H9 (cell line): ENCODE measurements around the gene C19orf33. TPM values are rescaled to one million over a fixed set of nuclear protein-coding genes. Genes with fewer than 3 reads are reported as not detected.

ENCODE experiments used
- DNase-seq: peaks from one replicate; pipeline ENCODE4 v3.0.0-alpha.2; 2017
- H2AFZ ChIP-seq: one replicate; pipeline ENCODE4 v1.6.1; 2013; ENCODE audit warnings: mild to moderate bottlenecking, low read length, control low read depth, moderate library complexity
- H2AK5ac ChIP-seq: 2 replicates; pipeline ENCODE4 v1.6.1; 2013; ENCODE audit warnings: low read length, control low read depth, mixed read lengths; ENCODE audit not compliant: insufficient read length
- H2BK120ac ChIP-seq: one replicate; pipeline ENCODE4 v1.6.1; 2013; ENCODE audit warnings: low read depth, mild to moderate bottlenecking, low read length, control low read depth, inconsistent platforms; ENCODE audit not compliant: poor library complexity, severe bottlenecking
- H2BK12ac ChIP-seq: 2 replicates; pipeline ENCODE4 v1.6.1; 2013; ENCODE audit warnings: low read length, control low read depth, mixed read lengths, low read depth; ENCODE audit not compliant: insufficient read length
- H2BK15ac ChIP-seq: 2 replicates; pipeline ENCODE4 v1.6.1; 2013; ENCODE audit warnings: low read depth, low read length, control low read depth
- H2BK20ac ChIP-seq: one replicate; pipeline ENCODE4 v1.6.1; 2013; ENCODE audit warnings: low read depth, mild to moderate bottlenecking, low read length, control low read depth, inconsistent platforms; ENCODE audit not compliant: poor library complexity, severe bottlenecking
- H2BK5ac ChIP-seq: 2 replicates; pipeline ENCODE4 v1.6.1; 2013; ENCODE audit warnings: low read length, control low read depth, mixed read lengths; ENCODE audit not compliant: insufficient read length
- H3K14ac ChIP-seq: 2 replicates; pipeline ENCODE4 v1.6.1; 2013; ENCODE audit warnings: low read length, control low read depth; ENCODE audit not compliant: insufficient read depth
- H3K18ac ChIP-seq: 2 replicates; pipeline ENCODE4 v1.6.1; 2013; ENCODE audit warnings: low read depth, mild to moderate bottlenecking, mixed read lengths, low read length, control low read depth; ENCODE audit not compliant: insufficient read length
- H3K23ac ChIP-seq: 2 replicates; pipeline ENCODE4 v1.6.1; 2013; ENCODE audit warnings: low read length, control low read depth, mixed read lengths, low read depth; ENCODE audit not compliant: insufficient read length
- H3K23me2 ChIP-seq: 2 replicates; pipeline ENCODE4 v1.6.1; 2013; ENCODE audit warnings: low read depth, mild to moderate bottlenecking, mixed read lengths, low read length, control low read depth; ENCODE audit not compliant: insufficient read length, poor library complexity, severe bottlenecking
- H3K27ac ChIP-seq: 2 replicates; pipeline ENCODE4 v1.5.1; 2013; ENCODE audit warnings: low read length, control low read depth, mixed read lengths, low read depth; ENCODE audit not compliant: insufficient read length
- H3K27me3 ChIP-seq: 2 replicates; pipeline ENCODE4 v1.6.1; 2013; ENCODE audit warnings: low read length, control low read depth, inconsistent platforms; ENCODE audit not compliant: insufficient read depth
- H3K4ac ChIP-seq: 2 replicates; pipeline ENCODE4 v1.6.1; 2013; ENCODE audit warnings: low read depth, mild to moderate bottlenecking, control low read depth, inconsistent platforms, low read length, moderate library complexity
- H3K4me1 ChIP-seq: 2 replicates; pipeline ENCODE4 v1.6.1; 2013; ENCODE audit warnings: low read length, control low read depth, inconsistent platforms; ENCODE audit not compliant: insufficient read depth
- H3K4me2 ChIP-seq: 2 replicates; pipeline ENCODE4 v1.6.1; 2013; ENCODE audit warnings: low read length, control low read depth, mixed read lengths; ENCODE audit not compliant: insufficient read length, insufficient read depth
- H3K56ac ChIP-seq: 2 replicates; pipeline ENCODE4 v1.6.1; 2013; ENCODE audit warnings: low read depth, mild to moderate bottlenecking, mixed read lengths, low read length, control low read depth; ENCODE audit not compliant: insufficient read length
- H3K79me1 ChIP-seq: 2 replicates; pipeline ENCODE4 v1.6.1; 2013; ENCODE audit warnings: low read depth, mild to moderate bottlenecking, moderate library complexity, low read length, control low read depth, inconsistent platforms; ENCODE audit not compliant: insufficient read depth, poor library complexity, severe bottlenecking
- H3K79me2 ChIP-seq: 2 replicates; pipeline ENCODE4 v1.6.1; 2013; ENCODE audit warnings: low read length, control low read depth, inconsistent platforms; ENCODE audit not compliant: insufficient read depth
- H3K9ac ChIP-seq: 2 replicates; pipeline ENCODE4 v1.6.1; 2013; ENCODE audit warnings: low read length, control low read depth, mixed read lengths; ENCODE audit not compliant: insufficient read length; ENCODE audit errors: extremely low read depth
- H3K9me3 ChIP-seq: one replicate; pipeline ENCODE4 v1.6.1; 2013; ENCODE audit warnings: low read depth, low read length, inconsistent platforms; ENCODE audit not compliant: control insufficient read depth
- H3T11ph ChIP-seq: one replicate; pipeline ENCODE4 v1.6.1; 2013; ENCODE audit warnings: mild to moderate bottlenecking, low read length, control low read depth, inconsistent platforms
- H4K20me1 ChIP-seq: one replicate; pipeline ENCODE4 v1.6.1; 2013; ENCODE audit not compliant: control insufficient read depth, insufficient read length, insufficient read depth
- H4K5ac ChIP-seq: 2 replicates; pipeline ENCODE4 v1.6.1; 2013; ENCODE audit warnings: low read depth, mild to moderate bottlenecking, mixed read lengths, low read length, control low read depth; ENCODE audit not compliant: insufficient read length
- H4K8ac ChIP-seq: replicated peaks from 2 replicates; pipeline ENCODE4 v1.6.1; 2013; ENCODE audit warnings: low read length, control low read depth, mixed read lengths, low read depth; ENCODE audit not compliant: insufficient read length
- H4K91ac ChIP-seq: 2 replicates; pipeline ENCODE4 v1.6.1; 2013; ENCODE audit warnings: low read depth, mild to moderate bottlenecking, moderate library complexity, mixed read lengths, low read length, control low read depth; ENCODE audit not compliant: insufficient read length
- H3K27ac Mint-ChIP-seq, 3 experiments: 2 replicates in 2 of 3; 3 replicates in 1 of 3; pipeline ENCODE4 v1.8.0; 2020 to 2021; ENCODE audit warnings: mixed read lengths in 3 of 3, mild to moderate bottlenecking in 1 of 3, moderate library complexity in 1 of 3
- H3K27me3 Mint-ChIP-seq: 2 replicates; pipeline ENCODE4 v1.8.0; 2021; ENCODE audit warnings: low read depth, mild to moderate bottlenecking, moderate library complexity, mixed read lengths
- H3K36me3 Mint-ChIP-seq, 3 experiments: 2 replicates in 2 of 3; 3 replicates in 1 of 3; pipeline ENCODE4 v1.8.0; 2020 to 2021; ENCODE audit warnings: low read depth in 3 of 3, mixed read lengths in 3 of 3; ENCODE audit not compliant: insufficient read depth in 1 of 3
- H3K4me1 Mint-ChIP-seq, 2 experiments: 2 replicates each; pipeline ENCODE4 v1.8.0; 2020; ENCODE audit warnings: mixed read lengths in 2 of 2
- H3K4me3 Mint-ChIP-seq, 2 experiments: 2 replicates in 1 of 2; 3 replicates in 1 of 2; pipeline ENCODE4 v1.8.0; 2020 to 2021; ENCODE audit warnings: mild to moderate bottlenecking in 2 of 2, mixed read lengths in 2 of 2, moderate library complexity in 1 of 2
- H3K9me3 Mint-ChIP-seq, 2 experiments: 2 replicates in 1 of 2; 3 replicates in 1 of 2; pipeline ENCODE4 v1.8.0; 2020; ENCODE audit warnings: mild to moderate bottlenecking in 2 of 2, mixed read lengths in 2 of 2, moderate library complexity in 1 of 2
- CTCF ChIP-seq: fragments of 200-600 bp; sonication (generic); conservative IDR thresholded peaks from 3 replicates; pipeline ENCODE4 v1.8.0; 2021; ENCODE audit warnings: antibody characterized with exemption, mild to moderate bottlenecking
- WGBS: extraction: QIAGEN DNeasy Blood & Tissue Kit; methylation state at CpG from one replicate; pipeline ENCODE4 v1.1.7; 2013; ENCODE audit warnings: missing lambda C conversion rate, low lambda C conversion rate, mixed read lengths; ENCODE audit not compliant: insufficient read length; ENCODE audit errors: extremely low coverage; 5-methylcytosine and 5-hydroxymethylcytosine counted together
- total RNA-seq: library from RNA; stranded (reverse); gene quantifications from 2 replicates; pipeline ENCODE4 v1.2.1, GENCODE V29; 2021

C19orf33 gene
- total RNA-seq, 1 experiment from 2014 or later, result not detected

DNA sequence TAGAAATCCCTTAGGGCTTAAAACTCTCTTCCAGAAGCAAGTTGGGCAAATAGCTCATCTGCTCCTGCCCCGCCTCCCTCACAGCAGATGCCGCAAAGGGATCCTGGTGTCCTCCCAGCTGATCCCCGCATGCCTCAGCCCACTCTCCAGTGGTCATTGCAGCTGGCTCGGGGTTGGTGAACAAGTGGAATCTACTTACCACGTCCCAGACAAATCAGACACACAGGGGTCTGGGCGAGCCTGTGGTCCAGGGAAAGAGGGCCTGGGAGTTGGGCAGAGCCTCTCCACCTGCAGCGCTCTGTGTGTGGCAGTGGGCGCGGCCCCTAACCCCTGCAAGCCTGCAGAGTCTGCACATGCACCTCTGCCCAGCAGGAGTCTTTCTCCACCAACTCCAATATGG is 10.8 kb upstream of the C19orf33 start:
- no peak for TF ChIP-seq CTCF
- H3K36me3 Mint-ChIP-seq, result peaks cover 26 to 48% (median 47%) of the 10 kb centered on the region in 3 experiments; a peak in 6 of 7 replicates
- peaks cover 3% of the 10 kb centered on the region for H3K27me3 Mint-ChIP-seq
- H3K4me2 ChIP-seq, result no peak overlapping the region
- no peak overlapping the region for H3K18ac ChIP-seq
- no peak overlapping the region for H3T11ph ChIP-seq
- no peak overlapping the region for H3K27ac ChIP-seq
- no peaks in the 10 kb centered on the region for H3K79me1 ChIP-seq
- H3K4me1 ChIP-seq, result no peaks in the 10 kb centered on the region
- H3K27me3 ChIP-seq, result no peaks in the 10 kb centered on the region
- no peak overlapping the region for H3K56ac ChIP-seq
- no peak overlapping the region for H3K4me3 Mint-ChIP-seq
- no peak for DNase-seq
- H3K4ac ChIP-seq, result no peak overlapping the region
- no CpG with 5 or more reads among the region's 9 CpGs for WGBS
- H2BK20ac ChIP-seq, result no peak overlapping the region
- H3K9ac ChIP-seq, result no peak overlapping the region
- H3K9me3 ChIP-seq, result no peaks in the 10 kb centered on the region
- H3K4me1 Mint-ChIP-seq, result peaks cover 3% of the 10 kb centered on the region in 2 experiments; a peak in 3 of 4 replicates
- H2AK5ac ChIP-seq, result no peak overlapping the region
- no peak overlapping the region for H3K14ac ChIP-seq
- no peak overlapping the region for H2AFZ ChIP-seq
- H3K27ac Mint-ChIP-seq, result peak overlapping the region in 2 of 3 experiments; percentile 65 to 72; a peak in 1 of 7 replicates
- H3K23ac ChIP-seq, result no peak overlapping the region
- no peaks in the 10 kb centered on the region for H4K20me1 ChIP-seq
- H3K9me3 Mint-ChIP-seq, result peaks cover 0 to 5% of the 10 kb centered on the region in 2 experiments; a peak in 1 of 5 replicates
- no peak overlapping the region for H4K8ac ChIP-seq
- no peak overlapping the region for H4K91ac ChIP-seq
- H2BK120ac ChIP-seq, result no peak overlapping the region
- H2BK15ac ChIP-seq, result no peak overlapping the region
- H3K79me2 ChIP-seq, result no peaks in the 10 kb centered on the region
- no peaks in the 10 kb centered on the region for H3K23me2 ChIP-seq
- no peak overlapping the region for H2BK5ac ChIP-seq
- H2BK12ac ChIP-seq, result no peak overlapping the region
- H4K5ac ChIP-seq, result no peak overlapping the region
